ENCODE data around the gene ZMYND8.
A peak's percentile ranks its signal among the peaks of the same experiment; 100 is the strongest.

Gene ZMYND8

DNA sequence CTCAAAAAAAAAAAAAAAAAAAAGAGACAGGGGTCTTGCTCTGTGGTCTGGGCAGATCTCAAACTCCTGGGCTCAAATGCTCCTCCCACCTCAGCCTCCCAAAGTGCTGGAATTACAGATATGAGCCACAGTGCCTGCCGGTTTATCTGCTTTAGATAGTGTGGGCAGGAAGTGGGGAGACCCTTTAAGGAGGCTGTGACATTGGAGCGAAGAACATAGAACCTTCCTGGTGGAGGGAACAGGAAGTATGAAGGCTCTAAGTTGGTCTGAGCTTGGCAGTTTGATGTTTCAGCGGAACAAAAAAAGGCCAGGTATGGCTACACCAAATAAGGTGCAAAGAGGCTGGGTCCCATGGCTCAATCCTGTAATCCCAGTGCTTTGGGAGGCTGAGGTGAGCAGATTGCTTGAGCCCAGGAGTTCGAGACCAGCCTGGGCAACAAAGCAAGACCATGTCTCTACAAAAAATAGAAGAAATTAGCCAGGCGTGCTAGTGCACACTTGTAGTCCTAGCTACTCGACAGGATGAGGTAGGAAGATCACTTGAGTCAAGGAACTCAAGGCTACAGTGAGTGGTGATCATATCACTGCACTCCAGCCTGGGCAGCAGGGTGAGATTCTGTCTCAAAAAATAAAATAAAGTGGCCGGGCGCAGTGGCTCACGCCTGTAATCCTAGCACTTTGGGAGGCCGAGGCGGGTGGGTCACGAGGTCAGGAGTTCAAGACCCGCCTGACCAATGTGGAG is 8.7 kb upstream of the ZMYND8 start:
- DNase-seq (ENCODE audit: extremely low read depth, low read depth) = no peak
- TF ChIP-seq, protein P1, sequence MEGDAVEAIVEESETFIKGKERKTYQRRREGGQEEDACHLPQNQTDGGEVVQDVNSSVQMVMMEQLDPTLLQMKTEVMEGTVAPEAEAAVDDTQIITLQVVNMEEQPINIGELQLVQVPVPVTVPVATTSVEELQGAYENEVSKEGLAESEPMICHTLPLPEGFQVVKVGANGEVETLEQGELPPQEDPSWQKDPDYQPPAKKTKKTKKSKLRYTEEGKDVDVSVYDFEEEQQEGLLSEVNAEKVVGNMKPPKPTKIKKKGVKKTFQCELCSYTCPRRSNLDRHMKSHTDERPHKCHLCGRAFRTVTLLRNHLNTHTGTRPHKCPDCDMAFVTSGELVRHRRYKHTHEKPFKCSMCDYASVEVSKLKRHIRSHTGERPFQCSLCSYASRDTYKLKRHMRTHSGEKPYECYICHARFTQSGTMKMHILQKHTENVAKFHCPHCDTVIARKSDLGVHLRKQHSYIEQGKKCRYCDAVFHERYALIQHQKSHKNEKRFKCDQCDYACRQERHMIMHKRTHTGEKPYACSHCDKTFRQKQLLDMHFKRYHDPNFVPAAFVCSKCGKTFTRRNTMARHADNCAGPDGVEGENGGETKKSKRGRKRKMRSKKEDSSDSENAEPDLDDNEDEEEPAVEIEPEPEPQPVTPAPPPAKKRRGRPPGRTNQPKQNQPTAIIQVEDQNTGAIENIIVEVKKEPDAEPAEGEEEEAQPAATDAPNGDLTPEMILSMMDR (IDR thresholded peaks at IDR 0.05; ENCODE audit: low read depth, low read length) = no peak

DNA sequence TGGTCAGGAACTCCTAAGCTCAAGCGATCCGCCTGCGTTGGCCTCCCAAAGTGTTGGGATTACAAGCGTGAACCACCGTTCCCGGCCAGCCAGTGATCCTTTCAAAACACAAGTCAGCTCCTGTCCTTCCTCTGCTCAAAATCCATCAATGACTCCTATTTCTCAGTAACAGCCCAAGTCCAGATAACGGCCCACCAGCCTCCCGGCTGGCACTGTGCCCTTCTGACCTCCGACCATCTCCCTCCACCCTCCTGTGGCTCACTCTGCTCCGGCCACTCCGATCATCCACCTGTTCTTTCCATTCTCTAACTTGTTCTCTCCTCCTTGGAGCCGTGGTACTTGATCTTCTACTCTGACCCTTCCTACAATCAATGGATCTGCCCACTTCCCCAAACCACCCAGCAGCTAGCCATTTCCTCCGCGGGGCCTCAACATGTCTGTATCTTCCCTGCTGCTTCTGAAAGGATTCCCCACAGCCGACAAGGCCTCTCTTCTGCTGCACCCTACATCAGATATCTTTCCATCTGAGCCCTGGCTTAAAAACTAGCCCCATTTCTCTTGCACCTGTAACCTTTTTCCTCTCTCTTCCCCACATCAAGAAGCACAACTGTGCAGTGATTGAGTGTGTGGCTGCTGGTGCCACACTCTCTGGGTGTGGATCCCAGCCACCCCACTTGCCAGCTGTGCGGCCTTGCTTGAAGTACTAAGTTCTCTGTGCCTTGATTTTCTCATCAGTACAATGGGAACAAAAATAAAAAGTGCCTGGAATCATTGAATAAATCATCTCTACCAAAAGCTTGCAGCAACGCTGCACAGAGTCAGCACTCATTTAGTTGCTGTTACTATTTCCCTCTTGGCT is 6.1 kb upstream of the ZMYND8 start:
- no peak for DNase-seq (ENCODE audit: extremely low read depth, low read depth)
- TF ChIP-seq, protein P1 (IDR thresholded peaks at IDR 0.05; ENCODE audit: low read depth, low read length) = no peak

DNA sequence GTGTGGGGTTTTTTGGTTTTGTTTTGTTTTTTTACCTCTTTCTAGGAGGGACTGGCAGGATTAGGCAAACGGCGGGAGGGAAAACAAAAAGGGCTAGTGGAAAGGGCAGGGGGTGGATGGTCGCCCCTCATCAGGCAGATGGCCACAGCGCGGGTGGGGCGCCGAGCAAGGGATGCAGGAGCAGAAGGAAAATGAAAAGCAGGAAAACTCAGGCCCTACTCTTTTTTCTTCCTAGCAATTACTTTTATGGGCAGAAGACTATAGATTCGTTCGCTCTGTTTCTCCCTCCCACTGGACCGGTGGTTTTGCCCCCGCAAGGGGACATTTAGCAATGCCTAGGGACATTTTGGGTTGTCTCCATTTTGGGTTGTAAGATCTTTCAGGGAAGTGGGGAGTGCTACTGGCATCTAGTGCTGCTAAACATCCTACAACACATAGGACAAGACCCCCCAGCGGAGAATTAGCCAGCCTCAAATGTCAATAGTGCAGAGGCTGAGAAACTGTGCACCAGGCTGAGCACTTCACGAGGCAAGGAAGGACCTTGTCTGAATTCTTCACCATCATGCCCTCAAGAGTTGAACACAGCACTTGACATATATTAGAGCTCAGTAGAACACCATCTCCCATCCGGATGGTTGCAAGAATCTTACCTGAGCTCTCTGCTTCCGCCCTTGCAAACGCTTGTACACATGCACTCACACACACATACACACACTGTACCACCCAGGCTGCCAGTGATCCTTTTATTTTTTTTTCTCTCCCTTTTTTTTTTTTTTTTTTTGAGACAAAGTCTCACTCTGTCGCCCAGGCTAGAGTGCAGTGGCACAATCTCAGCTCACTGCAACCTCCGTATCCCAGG is 4.8 kb upstream of the ZMYND8 start:
- no peak for DNase-seq (ENCODE audit: extremely low read depth, low read depth)
- TF ChIP-seq, protein P1 (IDR thresholded peaks at IDR 0.05; ENCODE audit: low read depth, low read length) = no peak

DNA sequence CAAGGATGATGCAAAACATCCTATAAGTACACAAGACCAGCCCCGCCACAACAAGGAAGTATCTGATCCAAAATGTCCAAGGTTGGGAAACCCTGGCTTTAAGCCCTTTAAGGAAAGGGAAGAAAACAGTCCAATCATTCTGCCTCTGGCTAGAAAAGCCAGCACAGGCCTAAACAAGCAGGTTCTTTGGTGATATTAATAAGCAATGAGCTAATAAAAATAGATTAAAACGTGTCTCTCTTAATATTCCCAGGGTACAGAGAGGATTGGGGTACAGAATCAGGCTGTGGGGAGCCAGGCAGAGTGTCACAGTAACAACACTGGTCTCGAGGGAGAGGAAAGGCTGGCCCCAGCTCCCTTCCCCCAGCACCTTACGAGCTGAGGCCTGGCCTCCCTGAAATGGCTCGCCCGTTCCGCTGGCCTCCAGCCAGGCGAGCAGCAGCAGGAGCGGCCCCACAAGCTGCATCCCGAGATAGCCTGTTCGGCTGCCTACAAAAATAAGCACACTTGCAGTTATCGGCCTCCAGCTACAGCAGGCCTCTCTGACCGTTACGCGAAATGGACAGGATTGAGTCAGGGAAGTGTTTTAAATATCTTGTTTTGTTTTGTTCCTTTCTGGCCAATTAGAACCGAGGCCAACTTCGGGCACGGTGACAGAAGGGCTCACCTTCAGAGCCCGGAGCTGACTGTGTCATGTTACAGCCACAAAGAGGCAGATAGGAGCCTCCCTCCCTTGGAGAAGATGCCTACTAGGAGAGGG is 4.0 kb upstream of the ZMYND8 start:
- peak; percentile 62 for DNase-seq (ENCODE audit: extremely low read depth, low read depth)
- TF ChIP-seq, protein P1 (IDR thresholded peaks at IDR 0.05; ENCODE audit: low read depth, low read length) = no peak

DNA sequence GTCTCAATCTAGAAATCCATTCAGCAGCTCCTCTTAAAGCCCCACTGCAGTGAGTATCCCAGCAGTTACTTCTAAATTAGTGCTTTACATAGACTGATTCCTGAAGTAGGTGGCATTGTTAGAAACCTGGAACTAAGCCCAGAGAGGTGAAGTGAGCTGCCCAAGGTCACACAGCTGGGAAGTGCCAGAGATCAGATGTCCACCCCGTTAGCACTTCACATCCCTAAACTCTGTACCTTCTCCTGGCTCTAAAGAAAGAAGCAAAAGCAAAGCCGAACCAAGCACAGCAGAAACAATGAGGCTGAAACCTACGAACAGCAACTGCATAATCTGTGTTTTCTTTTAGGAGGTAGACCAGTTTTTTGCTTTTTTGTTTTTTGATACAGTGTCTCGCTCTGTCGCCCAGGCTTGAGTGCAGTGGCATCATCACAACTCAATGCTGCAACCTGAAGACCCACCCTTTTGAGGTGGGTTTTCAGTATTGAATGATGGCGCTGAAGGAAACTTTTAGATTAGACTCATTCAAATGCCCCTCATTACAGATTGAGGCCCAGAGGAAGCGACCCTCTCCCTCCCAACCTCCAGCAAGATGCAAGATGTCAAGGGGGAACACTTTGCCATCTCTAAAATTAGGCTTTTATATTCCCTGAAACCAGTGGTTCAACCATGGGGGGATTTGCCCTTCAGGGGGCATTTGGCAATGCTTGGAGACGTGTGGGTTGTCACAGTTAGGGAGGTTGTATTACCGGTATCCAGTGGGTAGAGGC is 3.2 kb upstream of the ZMYND8 start:
- TF ChIP-seq, protein P1 (IDR thresholded peaks at IDR 0.05; ENCODE audit: low read depth, low read length) = no peak
- no peak for DNase-seq (ENCODE audit: extremely low read depth, low read depth)
